Measurements from ENCODE around the gene ZCCHC8.
"Not testable (repeated sequence)": the region's sequence is repeated elsewhere in the genome, so short reads cannot be mapped to it uniquely, and the experiment has no call there.

Gene ZCCHC8

GRCh38 chr12:122469856-122470255 lies 30.9 kb downstream of the ZCCHC8 start:
- not testable (repeated sequence) for DNase-seq

- no peak for DNase-seq
Observed at GRCh38 chr12:122467983-122468382, 32.7 kb downstream of the ZCCHC8 start.

- peak in 1 of 2 donors; percentile 50 for DNase-seq
Observed at GRCh38 chr12:122464317-122465042, 36.3 kb downstream of the ZCCHC8 start.

DNA sequence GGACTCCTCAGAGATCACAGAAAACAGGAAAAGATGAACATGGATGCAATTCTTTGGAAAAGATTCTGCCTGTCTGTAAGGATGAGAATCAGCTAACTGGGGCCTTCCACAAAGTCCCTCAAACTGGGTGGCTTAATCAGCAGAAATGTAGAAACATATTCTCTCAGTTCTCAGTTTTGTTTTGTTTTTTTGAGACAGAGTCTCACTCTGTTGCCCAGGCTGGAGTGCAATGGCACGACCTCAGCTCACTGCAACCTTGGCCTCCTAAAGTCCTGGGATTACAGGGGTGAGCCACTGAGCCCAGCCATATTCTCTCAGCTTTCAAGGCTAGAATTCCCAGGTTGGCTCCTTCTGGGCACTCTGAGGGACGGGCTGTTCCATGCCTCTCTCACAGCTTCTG lies 40.1 kb downstream of the ZCCHC8 start:
- DNase-seq = no peak

GRCh38 chr12:122460061-122460460 lies 40.7 kb downstream of the ZCCHC8 start:
- no peak for DNase-seq

- no peak for DNase-seq
Observed at GRCh38 chr12:122459211-122459610, 41.5 kb downstream of the ZCCHC8 start.

- no peak for DNase-seq
Observed at GRCh38 chr12:122458105-122459035, 42.4 kb downstream of the ZCCHC8 start.

- no peak for DNase-seq
Observed at GRCh38 chr12:122457627-122458026, 43.1 kb downstream of the ZCCHC8 start.

DNA sequence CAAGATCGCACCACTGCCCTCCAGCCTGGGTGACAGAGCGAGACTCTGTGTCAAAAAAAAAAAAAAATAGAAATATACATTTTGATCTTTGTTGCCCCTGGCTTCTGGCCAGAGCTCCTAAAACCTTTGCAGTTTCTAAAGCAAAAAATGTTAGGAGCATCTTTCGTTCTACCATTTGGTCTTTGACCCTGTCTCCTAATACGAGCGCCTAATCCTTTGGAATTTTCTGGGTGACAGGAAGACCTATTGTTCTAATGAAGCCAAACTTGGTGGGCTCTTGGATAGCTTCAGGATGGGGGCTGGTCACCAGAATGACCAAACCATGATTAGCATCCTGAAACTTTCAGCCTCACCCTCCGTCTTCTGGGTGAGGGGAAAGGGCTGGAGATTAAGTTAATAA lies 46.0 kb downstream of the ZCCHC8 start:
- no peak for DNase-seq

DNA sequence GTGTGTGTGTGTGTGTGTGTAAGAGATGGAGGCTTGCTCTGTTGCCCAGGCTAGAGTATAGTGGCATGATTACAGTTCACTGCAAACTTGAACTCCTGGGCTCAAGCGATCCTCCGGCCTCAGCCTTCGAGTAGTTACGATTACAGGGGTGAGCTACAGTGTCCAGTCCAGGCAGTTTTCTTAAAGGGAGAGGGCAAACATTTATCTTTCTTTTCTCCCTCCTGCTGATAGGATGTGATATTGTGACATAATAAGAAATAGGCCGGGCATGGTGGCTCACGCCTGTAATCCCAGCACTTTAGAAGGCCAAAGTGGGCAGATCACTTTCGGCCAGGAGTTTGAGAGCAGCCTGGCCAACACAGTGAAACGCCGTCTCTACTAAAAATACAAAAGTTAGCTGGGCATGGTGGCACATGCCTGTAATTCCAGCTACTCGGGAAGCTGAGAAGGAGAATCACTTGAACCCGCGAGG lies 46.4 kb downstream of the ZCCHC8 start:
- DNase-seq = no peak

- DNase-seq = peak in 1 of 2 donors; percentile 10
Observed at GRCh38 chr12:122452701-122453285, 47.9 kb downstream of the ZCCHC8 start.

- no peak for DNase-seq
Observed at GRCh38 chr12:122449317-122449716, 51.4 kb downstream of the ZCCHC8 start.

DNA sequence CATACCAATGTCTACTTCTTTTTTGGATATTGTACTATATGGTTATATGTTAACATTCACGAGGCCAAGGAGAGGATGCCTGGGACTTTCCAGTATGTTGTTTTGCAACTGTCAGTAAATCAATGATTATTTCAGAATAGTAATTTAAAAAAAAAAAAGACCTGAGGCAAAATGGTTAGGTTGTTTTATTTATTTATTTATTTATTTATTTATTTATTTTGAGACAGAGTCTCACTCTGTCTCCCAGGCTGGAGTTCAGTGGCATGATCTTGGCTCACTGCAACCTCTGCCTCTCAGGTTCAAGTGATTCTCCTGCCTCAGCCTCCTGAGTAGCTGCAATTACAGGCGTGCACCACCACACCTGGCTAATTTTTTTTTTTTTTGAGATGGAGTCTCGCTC lies 52.9 kb downstream of the ZCCHC8 start:
- DNase-seq = not testable (repeated sequence)

- not testable (repeated sequence) for DNase-seq
Observed at GRCh38 chr12:122446390-122446789, 54.3 kb downstream of the ZCCHC8 start.

- DNase-seq = not testable (repeated sequence)
Observed at GRCh38 chr12:122444071-122444470, 56.7 kb downstream of the ZCCHC8 start.

- not testable (repeated sequence) for DNase-seq
Observed at GRCh38 chr12:122438822-122439221, 61.9 kb downstream of the ZCCHC8 start.

GRCh38 chr12:122437656-122438121 lies 63.0 kb downstream of the ZCCHC8 start:
- no peak for DNase-seq

DNA sequence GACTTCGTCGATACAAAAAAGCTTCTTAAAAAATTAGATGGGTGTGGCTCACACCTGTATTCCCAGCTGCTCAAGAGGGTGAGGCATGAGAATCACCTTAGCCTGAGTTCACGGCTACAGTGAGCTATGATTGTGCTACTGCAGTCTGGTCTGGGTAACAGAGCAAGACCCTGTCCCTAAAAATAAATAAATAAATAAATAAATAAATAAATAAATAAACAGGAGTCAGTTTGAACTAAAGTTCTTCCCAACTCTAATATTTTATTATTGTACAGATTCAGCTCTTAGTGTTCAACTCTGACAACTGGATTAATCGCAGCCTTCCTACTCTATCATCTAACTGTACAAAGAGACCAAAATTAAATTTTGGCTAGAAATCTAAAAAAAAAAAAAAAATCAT lies 65.5 kb downstream of the ZCCHC8 start:
- DNase-seq = no peak

- not testable (repeated sequence) for DNase-seq
Observed at GRCh38 chr12:122429043-122429442, 71.7 kb downstream of the ZCCHC8 start.

GRCh38 chr12:122427403-122427802 lies 73.3 kb downstream of the ZCCHC8 start:
- no peak for DNase-seq

DNA sequence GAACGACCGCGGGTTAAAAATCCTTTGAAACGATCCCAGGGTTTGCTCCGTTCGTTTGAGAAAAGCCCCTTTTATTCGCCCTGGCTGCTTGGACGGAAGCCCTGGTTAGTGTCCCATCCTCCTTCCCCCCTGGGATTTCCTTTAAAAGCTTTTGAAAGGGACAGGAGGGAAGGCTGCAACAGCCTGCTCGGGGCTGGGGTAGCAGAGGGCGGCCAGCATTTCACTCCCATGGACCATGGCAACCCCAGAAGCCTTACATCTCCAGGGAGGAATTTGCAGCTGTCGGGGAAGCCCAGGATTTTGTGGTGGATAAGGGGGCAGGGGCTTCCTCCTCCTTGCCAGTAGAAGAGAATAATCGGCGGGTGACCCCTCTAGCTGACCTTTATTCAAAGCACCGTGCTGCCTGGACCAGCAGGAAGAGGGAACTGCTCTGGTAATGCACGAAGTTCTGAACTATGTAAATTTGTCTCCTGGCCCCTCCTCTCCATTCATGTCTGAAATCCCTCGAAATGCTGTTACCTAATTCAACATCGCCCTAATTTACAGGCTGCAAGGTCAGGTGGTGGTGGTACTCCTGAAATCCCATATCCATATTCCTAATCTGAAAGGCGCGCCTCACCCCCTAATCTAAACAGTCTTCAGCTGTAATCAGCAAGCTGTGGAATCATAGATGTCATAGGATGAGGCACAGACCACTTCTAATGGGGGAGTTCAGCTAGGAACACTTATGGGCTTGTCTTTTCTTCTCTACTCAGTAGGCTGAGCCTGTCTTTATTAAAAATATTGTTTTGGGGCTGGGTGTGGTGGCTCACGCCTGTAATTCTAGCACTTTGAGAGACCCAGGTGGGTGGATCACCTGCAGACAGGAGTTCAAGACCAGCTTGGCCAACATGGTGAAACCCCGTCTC lies 77.2 kb downstream of the ZCCHC8 start:
- no peak for DNase-seq

- DNase-seq = no peak
Observed at GRCh38 chr12:122422730-122423257, 77.9 kb downstream of the ZCCHC8 start.

All from CD4-positive, alpha-beta T cell treated with Interleukin-4 for 1 hour (primary cell).